Measurements from ENCODE around the gene HNRNPL. TPM values are rescaled to one million over a fixed set of nuclear protein-coding genes. Genes with fewer than 3 reads are reported as not detected.
"Not testable (repeated sequence)": the region's sequence is repeated elsewhere in the genome, so short reads cannot be mapped to it uniquely, and the experiment has no call there.

The HNRNPL gene
- total RNA-seq, 2 experiments from 2014 or later, result 509 to 553 TPM

- POLR2A ChIA-PET, result no interaction called here
- CTCF ChIA-PET, result interaction anchor here (5.6 kb wide), 1 partner anchor 13 kb away, joined by 34 read pairs; no protein-coding TSS in a partner anchor
- Mint-ChIP-seq H3K9me3 (ENCODE audit: insufficient read depth) (no peaks in the 10 kb centered on the region), H3K27me3 (ENCODE audit: low read depth) (no peaks in the 10 kb centered on the region), H3K36me3 (ENCODE audit: low read depth) (peaks cover 14% of the 10 kb centered on the region), H3K4me1 (ENCODE audit: low read depth) (peaks cover 32% of the 10 kb centered on the region), H3K4me3 (no peak overlapping the region), H3K27ac (peak overlapping the region; percentile 64)
- no peak for DNase-seq
- ATAC-seq, result no peak
Measured at GRCh38 chr19:38880882-38881609, 31.3 kb upstream of the HNRNPL start.

GRCh38 chr19:38880076-38880881 is 30.5 kb upstream of the HNRNPL start:
- Mint-ChIP-seq H3K9me3 (ENCODE audit: insufficient read depth) (no peaks in the 10 kb centered on the region), H3K36me3 (ENCODE audit: low read depth) (peaks cover 18% of the 10 kb centered on the region), H3K27me3 (ENCODE audit: low read depth) (no peaks in the 10 kb centered on the region), H3K27ac (peak overlapping the region; percentile 67), H3K4me1 (ENCODE audit: low read depth) (peaks cover 33% of the 10 kb centered on the region), H3K4me3 (no peak overlapping the region)
- ChIA-PET CTCF (interaction anchor here (1.3 to 5.6 kb wide), 4 partner anchors 7 to 111 kb away, joined by 3 to 56 read pairs (median 21); no protein-coding TSS in a partner anchor), POLR2A (interaction anchor here (1.3 kb wide), 1 partner anchor 23 kb away, joined by 3 read pairs; no protein-coding TSS in a partner anchor)
- no peak for ATAC-seq
- DNase-seq, result no peak

GRCh38 chr19:38879400-38879751 is 29.6 kb upstream of the HNRNPL start:
- H3K27me3 Mint-ChIP-seq (ENCODE audit: low read depth), result no peaks in the 10 kb centered on the region
- ATAC-seq (no peak), DNase-seq (no peak)
- H3K4me1 Mint-ChIP-seq (ENCODE audit: low read depth), result peaks cover 33% of the 10 kb centered on the region
- no peaks in the 10 kb centered on the region for H3K9me3 Mint-ChIP-seq (ENCODE audit: insufficient read depth)
- H3K27ac Mint-ChIP-seq, result peak overlapping the region; percentile 98
- peak overlapping the region; percentile 95 for H3K4me3 Mint-ChIP-seq
- ChIA-PET CTCF (interaction anchor here (0.6 to 5.6 kb wide), 10 partner anchors 8 to 110 kb away, joined by 3 to 56 read pairs (median 8); partner anchors contain the start of genes MRPS12, NFKBIB and SARS2), POLR2A (interaction anchor here (0.8 to 2.8 kb wide), 10 partner anchors 8 to 51 kb away, joined by 3 to 25 read pairs (median 7); partner anchors contain the start of genes ECH1, MRPS12, NFKBIB and SARS2)
- H3K36me3 Mint-ChIP-seq (ENCODE audit: low read depth), result peaks cover 18% of the 10 kb centered on the region

GRCh38 chr19:38878575-38879399 is 29.0 kb upstream of the HNRNPL start:
- Mint-ChIP-seq H3K27ac (peak overlapping the region; percentile 98), H3K27me3 (ENCODE audit: low read depth) (no peaks in the 10 kb centered on the region), H3K4me3 (peak overlapping the region; percentile 95), H3K36me3 (ENCODE audit: low read depth) (peaks cover 21% of the 10 kb centered on the region), H3K9me3 (ENCODE audit: insufficient read depth) (no peaks in the 10 kb centered on the region), H3K4me1 (ENCODE audit: low read depth) (peaks cover 33% of the 10 kb centered on the region)
- ChIA-PET CTCF (interaction anchor here (0.6 to 5.6 kb wide), 13 partner anchors 9 to 355 kb away, joined by 3 to 56 read pairs (median 4); partner anchors contain the start of genes MRPS12, NFKBIB and SARS2), POLR2A (interaction anchor here (0.7 to 2.8 kb wide), 18 partner anchors 9 to 485 kb away, joined by 3 to 25 read pairs (median 6); partner anchors contain the start of genes ECH1, HNRNPL, MRPS12 and NFKBIB)
- ATAC-seq, result peak; percentile 25
- no peak for DNase-seq

GRCh38 chr19:38877781-38878574 is 28.2 kb upstream of the HNRNPL start, which contains the start of gene RINL:
Gene RINL (minus strand): TSS chr19:38878275. CDS start chr19:38876742, 1,533 bp downstream.
- Mint-ChIP-seq H3K4me3 (peak within 1 kb of the TSS; percentile 95), H3K36me3 (ENCODE audit: low read depth) (peaks cover 26% of the 10 kb centered on the region), H3K9me3 (ENCODE audit: insufficient read depth) (no peaks in the 10 kb centered on the region), H3K27ac (peak within 1 kb of the TSS; percentile 98), H3K27me3 (ENCODE audit: low read depth) (no peaks in the 10 kb centered on the region), H3K4me1 (ENCODE audit: low read depth) (peaks cover 37% of the 10 kb centered on the region)
- POLR2A ChIA-PET, result interaction anchor here (0.6 to 2.8 kb wide), 21 partner anchors 9 to 491 kb away, joined by 3 to 25 read pairs (median 5); partner anchors contain the start of genes ECH1, FAM98C, HNRNPL and MRPS12
- peak; percentile 84 for DNase-seq
- ATAC-seq, result peak; percentile 92
- CTCF ChIA-PET, result interaction anchor here (1.2 to 5.6 kb wide), 11 partner anchors 9 to 354 kb away, joined by 3 to 56 read pairs (median 7); partner anchors contain the start of genes MRPS12, NFKBIB and SARS2

- Mint-ChIP-seq H3K9me3 (ENCODE audit: insufficient read depth) (no peaks in the 10 kb centered on the region), H3K4me3 (no peak overlapping the region), H3K36me3 (ENCODE audit: low read depth) (peaks cover 30% of the 10 kb centered on the region), H3K4me1 (ENCODE audit: low read depth) (peaks cover 43% of the 10 kb centered on the region), H3K27ac (peak overlapping the region; percentile 39), H3K27me3 (ENCODE audit: low read depth) (no peaks in the 10 kb centered on the region)
- DNase-seq (no peak), ATAC-seq (no peak)
- CTCF ChIA-PET, result interaction anchor here (0.5 to 5.0 kb wide), 7 partner anchors 12 to 54 kb away, joined by 3 to 56 read pairs (median 3); partner anchors contain the start of genes MRPS12 and SARS2
- POLR2A ChIA-PET, result interaction anchor here (1.1 to 1.5 kb wide), 3 partner anchors 18 to 32 kb away, joined by 3 to 4 read pairs (median 4); no protein-coding TSS in a partner anchor
Measured at GRCh38 chr19:38875656-38876395, 26.0 kb upstream of the HNRNPL start.

GRCh38 chr19:38873400-38873799 is 23.6 kb upstream of the HNRNPL start:
- peak overlapping the region; percentile 64 for H3K27ac Mint-ChIP-seq

GRCh38 chr19:38870612-38871011 is 20.8 kb upstream of the HNRNPL start:
- Mint-ChIP-seq H3K4me1 (ENCODE audit: low read depth) (peaks cover 48% of the 10 kb centered on the region), H3K9me3 (ENCODE audit: insufficient read depth) (no peaks in the 10 kb centered on the region), H3K27ac (peak overlapping the region; percentile 68), H3K27me3 (ENCODE audit: low read depth) (no peaks in the 10 kb centered on the region), H3K36me3 (ENCODE audit: low read depth) (peaks cover 43% of the 10 kb centered on the region), H3K4me3 (peak overlapping the region; percentile 53)
- POLR2A ChIA-PET, result interaction anchor here (1.0 to 2.0 kb wide), 2 partner anchors 20 to 22 kb away, joined by 5 to 10 read pairs; no protein-coding TSS in a partner anchor
- ATAC-seq, result no peak
- DNase-seq, result no peak
- CTCF ChIA-PET, result interaction anchor here (1.3 to 5.6 kb wide), 7 partner anchors 9 to 468 kb away, joined by 4 to 34 read pairs (median 7); partner anchors contain the start of genes FAM98C, MRPS12, NFKBIB and RINL

More at GRCh38 chr19:38873400-38873799, 23.6 kb upstream of the HNRNPL start:
- POLR2A ChIA-PET, result interaction anchor here (1.5 kb wide), 1 partner anchor 21 kb away, joined by 4 read pairs; no protein-coding TSS in a partner anchor
- not testable (repeated sequence) for DNase-seq; H3K4me3 Mint-ChIP-seq; ATAC-seq; H3K27me3 Mint-ChIP-seq (ENCODE audit: low read depth); H3K9me3 Mint-ChIP-seq (ENCODE audit: insufficient read depth)
- CTCF ChIA-PET, result interaction anchor here (1.1 to 2.2 kb wide), 2 partner anchors 13 to 20 kb away, joined by 3 to 11 read pairs; no protein-coding TSS in a partner anchor
- H3K36me3 Mint-ChIP-seq (ENCODE audit: low read depth), result peaks cover 43% of the 10 kb centered on the region
- peaks cover 53% of the 10 kb centered on the region for H3K4me1 Mint-ChIP-seq (ENCODE audit: low read depth)

- peak; percentile 94 for ATAC-seq
- Mint-ChIP-seq H3K9me3 (ENCODE audit: insufficient read depth) (peaks cover 5% of the 10 kb centered on the region), H3K4me1 (ENCODE audit: low read depth) (peaks cover 54% of the 10 kb centered on the region), H3K27ac (peak overlapping the region; percentile 86), H3K36me3 (ENCODE audit: low read depth) (peaks cover 47% of the 10 kb centered on the region), H3K4me3 (peak overlapping the region; percentile 79), H3K27me3 (ENCODE audit: low read depth) (no peaks in the 10 kb centered on the region)
- POLR2A ChIA-PET, result interaction anchor here (1.4 to 2.0 kb wide), 5 partner anchors 13 to 28 kb away, joined by 4 to 10 read pairs (median 8); no protein-coding TSS in a partner anchor
- CTCF ChIA-PET, result interaction anchor here (0.7 to 5.6 kb wide), 16 partner anchors 9 to 467 kb away, joined by 3 to 34 read pairs (median 6); partner anchors contain the start of genes ECH1, FAM98C, MRPS12 and NFKBIB
- DNase-seq, result peak; percentile 94
Measured at GRCh38 chr19:38869836-38870607, 20.2 kb upstream of the HNRNPL start.
